NCI-H2171 treated with DMSO at 0.1 percent for 48 hours (cell line): ENCODE data around the gene LARP4B.

Experiments used
- DNase-seq: peaks from one replicate; lab custom pipeline; 2025; lab: John Stamatoyannopoulos, UW

The LARP4B gene

DNA sequence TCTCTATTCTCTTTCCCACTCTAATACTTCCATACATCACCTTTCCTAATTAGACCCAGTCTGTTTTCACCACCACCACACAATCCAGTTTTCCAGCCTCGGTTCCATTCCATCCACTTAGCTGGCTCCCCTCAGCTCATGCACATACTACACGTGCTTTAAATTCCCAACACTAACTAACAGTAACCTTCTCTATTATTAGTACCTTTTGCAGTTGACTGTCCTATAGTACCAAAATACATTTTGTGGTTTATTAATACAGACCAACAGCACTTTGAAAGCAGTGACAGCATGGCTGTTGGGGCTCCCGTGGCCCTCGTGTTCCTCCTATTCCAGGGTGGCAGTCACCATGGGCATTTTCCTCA is 64.9 kb downstream of the LARP4B start:
- DNase-seq: no peak

DNA sequence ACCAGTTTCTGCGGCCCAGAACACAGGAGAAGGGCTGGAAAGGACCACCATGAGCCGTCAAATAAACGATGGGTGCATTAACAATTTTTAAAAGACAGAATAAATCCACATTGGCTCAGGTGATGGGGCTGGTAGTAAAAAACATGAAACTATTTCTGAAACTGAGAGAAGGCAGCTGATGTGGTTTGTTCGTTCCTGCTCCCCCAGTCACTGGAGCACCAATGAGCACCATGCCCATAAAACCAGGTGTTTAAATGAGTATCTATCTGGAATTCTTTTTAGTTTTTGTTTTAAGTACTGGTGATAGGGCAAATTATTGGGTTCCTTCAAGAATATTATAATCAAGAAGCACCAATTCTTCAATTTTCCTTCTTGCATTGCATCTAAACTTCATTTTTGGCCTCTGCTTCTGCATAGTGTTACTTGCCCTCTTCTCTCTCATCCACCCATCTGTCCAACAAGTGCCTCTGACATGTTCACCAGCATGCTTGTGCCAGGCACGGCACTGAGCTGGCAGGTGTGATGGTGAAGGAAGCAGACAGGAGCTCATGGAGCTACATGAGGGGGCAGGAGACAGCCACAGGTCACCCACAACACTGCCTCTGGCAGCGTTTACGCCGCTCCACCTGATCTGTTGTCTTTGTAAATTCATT is 65.5 kb downstream of the LARP4B start:
- DNase-seq: no peak

DNA sequence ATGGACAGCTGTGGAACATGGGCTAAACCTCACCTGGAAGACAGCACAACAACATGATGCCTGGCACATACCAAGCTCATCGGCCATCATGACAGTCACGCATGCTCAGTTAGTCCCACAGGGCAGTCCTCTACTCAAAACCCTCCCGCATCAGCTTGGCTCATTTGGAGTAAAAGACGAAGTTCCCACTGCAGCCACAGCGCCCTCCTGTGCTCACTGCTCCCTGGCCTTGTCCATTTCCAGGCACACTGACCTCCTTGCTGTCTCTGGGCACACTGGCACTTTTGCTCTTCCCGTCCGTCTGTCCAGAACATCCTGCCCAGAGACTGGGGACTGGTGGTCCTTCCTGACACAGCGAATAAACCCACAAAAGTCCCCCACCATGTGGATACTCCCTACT is 66.2 kb downstream of the LARP4B start:
- DNase-seq: no peak

DNA sequence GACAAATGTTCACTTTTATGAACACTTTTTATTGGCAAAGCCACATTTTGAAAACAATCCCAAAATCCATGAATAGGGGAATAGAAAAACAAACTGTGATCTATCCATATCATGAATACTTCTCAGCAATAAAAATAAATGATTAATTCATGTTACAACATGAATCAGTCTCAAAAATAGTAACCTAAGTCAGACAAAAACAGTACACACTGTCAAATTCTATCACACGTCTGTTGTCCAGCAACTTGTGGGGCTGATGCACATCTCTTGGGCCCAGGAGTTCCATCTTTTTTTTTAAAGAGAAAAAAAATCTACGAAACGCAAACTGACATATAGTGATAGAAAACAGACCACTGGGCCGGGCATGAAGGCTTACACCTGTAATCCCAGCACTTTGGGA is 71.0 kb downstream of the LARP4B start:
- no peak for DNase-seq

DNA sequence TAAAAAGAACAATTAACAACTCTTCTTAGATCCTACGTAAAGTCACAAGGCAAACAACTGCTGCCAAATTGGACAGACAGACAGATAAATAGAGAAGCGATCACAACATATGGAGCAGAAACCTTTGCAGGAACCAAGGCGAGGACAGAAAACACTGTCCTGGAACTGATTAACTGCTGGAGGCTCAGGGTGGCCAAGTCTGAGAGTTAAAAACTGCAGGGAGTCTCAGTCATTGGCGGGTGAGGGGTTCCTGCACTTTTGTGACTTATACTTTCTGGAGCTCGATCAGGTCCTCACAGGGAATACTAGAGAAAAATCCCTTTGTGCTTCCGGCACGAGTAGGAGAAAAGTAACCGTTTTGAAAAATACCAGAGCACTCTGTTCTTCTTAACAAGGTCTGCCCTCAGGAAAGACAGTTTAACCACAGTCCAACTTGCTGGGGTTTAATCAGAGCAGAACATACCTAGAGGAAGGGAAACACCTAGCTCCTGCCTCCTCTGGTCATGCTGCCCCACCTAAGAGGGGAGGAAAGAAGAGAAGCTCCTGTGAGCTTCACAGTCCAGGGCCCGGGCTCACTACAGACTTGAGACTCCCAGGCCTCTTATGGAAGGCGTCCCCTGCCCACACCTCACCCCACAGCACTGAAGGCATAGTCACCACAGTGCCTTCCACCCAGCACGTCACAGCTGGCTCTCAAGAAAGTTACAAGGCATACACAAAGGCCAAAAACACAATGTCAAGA is 74.9 kb downstream of the LARP4B start:
- DNase-seq: no peak

DNA sequence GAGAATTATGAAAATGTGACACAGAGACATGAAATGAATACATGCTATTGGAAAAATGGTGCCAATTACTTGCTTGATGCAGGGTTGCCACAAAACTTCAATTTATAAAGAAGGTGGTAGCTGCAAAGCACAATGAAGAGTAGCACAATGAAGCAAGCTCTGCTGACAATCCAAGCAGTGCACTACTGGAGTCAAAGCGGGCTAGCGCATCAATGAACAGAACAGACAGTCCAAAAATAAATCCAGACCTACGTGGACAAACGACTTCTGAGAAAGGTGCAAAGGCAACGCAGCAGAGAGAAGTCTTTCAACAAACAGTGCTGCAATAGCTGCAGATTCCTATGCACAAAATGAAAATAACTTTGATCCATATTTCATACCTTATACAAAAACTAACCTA is 75.8 kb downstream of the LARP4B start:
- DNase-seq: no peak

DNA sequence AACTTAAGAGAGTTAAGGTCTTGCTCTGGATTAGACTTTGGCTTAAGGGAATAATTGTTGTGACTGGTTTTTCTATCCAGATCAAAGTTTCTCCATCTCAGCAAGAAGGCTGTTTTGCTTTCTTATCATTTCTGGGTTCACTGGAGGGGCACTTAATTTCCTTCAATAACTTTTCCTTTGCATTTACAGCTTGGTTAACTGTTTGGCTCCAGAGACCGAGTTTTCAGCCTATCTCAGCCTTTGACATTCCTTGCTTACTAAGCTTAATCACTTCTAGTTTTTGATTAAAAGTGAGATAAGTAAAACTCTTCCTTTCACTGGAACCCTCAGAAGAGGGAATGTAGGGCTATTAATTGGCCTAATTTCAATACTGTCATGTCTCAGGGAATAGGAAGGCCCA is 76.4 kb downstream of the LARP4B start:
- no peak for DNase-seq

DNA sequence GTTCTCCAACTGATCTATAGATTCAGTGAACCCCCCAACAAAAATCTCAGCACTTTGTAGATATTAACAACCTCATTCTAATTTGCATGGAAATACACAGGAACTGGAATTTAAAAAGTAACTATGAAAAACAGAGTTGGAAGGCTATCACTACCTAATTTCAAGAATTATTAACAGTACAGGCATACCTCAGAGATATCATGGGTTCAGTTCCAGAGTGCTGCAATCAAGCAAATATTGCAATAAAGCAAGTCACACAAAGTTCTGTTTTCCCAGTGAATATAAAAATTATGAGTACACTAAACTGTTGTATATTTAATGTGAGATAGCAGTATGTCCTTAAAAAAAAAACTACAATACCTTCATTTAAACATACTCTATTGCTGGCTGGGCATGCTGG is 78.5 kb downstream of the LARP4B start:
- DNase-seq: no peak

DNA sequence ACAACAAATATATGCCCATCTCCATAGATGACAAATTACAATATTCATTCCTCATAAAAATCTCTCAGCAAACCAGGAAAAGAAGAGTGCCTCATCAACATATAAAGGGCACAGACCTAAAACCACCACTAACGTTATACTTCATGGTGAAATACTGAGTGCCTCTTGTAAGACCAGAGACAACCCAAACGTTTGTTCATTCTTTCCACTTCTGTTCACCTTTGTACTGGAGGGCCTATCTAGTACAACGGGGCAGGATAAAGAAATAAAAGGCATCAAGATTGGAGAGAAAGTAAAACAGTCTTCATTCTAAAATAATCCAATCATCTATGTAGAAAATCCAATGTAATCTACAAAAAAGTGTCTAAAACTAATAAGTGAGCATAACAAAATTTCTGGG is 79.1 kb downstream of the LARP4B start:
- no peak for DNase-seq

DNA sequence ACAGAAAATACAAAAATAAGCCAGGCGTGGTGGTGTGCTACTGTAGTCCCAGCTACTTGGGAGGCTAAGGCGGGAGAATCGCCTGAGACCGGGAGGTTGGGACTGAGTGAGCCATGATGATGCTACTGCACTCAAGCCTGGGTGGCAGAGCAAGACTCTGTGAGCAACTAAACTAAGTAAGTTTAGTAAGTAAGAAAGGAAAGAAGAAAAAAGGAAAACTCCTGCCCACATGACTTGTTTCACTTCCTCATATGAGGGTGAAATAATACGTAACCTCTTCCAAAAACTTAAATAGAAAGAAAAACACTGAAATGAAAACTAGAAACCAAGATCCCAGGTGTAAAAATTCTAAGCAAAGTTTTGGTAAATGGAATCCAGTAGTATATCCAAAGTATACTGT is 79.6 kb downstream of the LARP4B start:
- no peak for DNase-seq

DNA sequence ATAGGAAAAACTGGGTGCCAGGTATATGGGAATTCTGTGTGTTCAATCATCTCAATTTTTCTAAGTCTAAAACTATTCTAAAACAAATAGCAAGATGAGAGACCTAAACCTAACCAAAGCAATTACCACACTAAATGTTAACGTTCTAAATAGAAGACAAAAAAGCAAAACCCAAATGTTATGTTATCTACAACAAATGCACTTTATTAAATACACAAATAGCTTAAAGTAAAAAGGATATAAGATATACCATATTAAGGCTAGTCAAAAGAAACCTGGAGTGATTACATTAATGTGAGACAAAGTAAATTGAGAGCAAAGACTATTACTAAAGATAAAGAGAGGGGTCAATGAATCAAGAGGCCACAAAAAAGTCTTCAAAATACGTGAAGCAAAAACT is 81.4 kb downstream of the LARP4B start:
- DNase-seq: no peak

DNA sequence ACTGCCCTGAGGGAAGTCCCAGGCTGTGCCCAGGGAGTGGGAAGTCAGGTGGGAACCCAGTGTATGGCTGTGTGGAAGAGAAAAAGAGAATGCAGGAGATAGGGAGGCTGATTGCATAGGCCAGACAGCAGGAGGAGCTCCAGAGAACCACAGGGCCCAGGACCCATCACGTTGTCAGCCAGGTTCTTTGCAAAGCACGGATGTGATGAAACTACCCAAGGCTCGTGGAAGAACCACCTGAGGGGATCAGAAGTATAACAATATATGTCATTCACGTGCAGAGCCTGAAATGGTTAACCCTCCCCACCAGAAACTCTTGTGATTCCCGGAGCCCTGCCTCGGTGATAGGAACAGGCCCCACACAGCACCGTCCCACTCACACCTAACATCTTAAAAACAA is 83.6 kb downstream of the LARP4B start:
- DNase-seq: no peak

DNA sequence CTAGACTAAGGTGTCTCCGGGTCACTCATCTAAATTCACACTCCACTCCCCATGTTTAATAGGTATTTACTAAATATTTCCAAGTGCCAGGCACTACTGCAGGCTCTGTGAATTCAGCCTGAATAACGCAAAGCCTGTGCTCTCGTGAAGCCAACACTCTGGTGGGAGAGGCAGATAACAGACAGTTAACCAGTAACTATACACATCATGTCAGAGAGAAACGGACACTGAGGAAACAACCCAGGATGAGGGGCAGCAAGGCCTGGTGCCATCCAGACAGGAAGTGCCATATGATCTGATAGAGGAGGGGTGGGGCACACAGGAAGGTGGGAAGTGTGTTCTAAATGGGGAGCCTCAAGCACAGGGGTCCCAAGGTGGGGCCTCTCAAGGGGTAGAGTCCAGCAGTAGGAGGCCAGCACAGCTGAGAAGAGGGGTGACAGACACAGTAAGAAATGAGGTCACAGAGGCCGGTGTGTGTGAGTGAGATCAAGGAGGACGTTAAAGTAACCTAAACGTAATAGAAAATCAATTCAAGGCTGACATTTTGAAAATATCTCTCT is 85.3 kb downstream of the LARP4B start:
- DNase-seq: no peak

DNA sequence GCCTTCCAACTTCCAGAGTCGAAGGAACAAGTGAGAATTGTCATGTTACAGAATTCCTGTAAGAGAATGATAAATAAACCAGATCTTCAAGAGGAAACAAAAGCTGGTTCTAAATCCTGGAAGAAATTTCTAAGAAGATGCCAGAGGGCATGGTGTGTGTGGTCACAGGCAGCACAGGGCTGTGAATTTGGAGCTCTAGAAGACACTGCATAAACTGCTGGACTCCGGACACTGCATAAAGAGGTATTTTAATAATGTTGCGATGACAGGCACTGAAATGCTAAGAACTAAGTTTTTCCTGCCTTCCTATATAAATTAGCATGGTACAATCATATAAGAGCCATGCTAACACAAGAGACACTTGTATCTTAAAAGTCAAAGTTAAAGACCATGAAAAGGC is 86.0 kb downstream of the LARP4B start:
- DNase-seq: no peak

DNA sequence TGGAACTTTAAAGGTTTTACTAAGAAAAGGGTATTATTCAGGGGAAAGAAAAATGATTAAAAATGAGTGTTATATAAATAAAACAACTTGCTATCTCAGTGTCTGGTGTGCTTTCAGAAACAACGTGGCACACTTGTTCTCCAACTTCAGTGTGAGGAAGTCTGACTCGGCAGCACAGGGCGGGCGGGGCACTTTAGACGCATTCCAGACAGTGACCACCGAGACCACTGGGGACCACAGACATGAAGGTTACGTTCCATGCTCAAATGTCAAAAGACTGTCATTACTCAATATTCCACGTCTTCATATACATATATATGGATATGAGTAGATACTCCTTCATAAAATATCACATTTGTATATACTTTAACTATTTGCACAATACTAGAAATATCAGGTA is 87.0 kb downstream of the LARP4B start:
- DNase-seq: no peak

DNA sequence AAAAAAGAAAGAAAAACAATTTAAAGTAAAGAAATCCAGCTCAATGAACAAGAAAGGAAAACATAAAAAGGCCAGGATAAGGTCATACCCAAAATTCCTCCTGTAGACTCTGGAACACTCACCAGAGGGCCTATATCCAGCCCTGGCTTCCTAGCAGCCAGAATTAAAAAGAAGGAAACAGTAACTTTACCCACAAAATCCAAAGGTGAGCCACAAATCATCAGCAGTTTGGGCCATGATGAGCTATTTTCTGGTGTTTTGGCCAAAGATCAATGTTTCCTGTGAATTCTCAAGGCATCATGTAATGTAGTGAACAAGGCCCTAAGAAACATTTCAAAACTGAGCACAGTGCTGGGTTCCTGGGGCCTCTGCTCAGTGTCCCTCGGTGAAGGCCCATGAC is 87.8 kb downstream of the LARP4B start:
- DNase-seq: no peak

DNA sequence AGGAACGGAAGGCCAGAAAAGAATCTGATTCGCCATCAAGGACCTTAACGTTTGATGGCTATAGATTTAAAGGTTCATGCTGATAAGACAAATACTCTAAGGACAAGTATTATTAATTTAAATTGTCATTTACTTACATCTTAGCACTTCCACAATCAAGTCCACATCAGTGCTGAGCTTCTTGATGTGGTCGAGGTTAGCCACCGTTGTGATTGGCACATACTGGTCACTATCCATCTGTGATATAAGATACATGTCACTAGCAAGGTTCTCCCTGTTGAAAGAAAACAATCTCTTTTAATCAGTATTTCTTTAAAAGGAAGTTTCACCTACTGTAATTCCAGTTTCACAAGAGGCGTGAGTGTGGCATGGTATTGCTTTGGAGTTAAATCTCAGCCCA is 88.7 kb downstream of the LARP4B start:
- no peak for DNase-seq

DNA sequence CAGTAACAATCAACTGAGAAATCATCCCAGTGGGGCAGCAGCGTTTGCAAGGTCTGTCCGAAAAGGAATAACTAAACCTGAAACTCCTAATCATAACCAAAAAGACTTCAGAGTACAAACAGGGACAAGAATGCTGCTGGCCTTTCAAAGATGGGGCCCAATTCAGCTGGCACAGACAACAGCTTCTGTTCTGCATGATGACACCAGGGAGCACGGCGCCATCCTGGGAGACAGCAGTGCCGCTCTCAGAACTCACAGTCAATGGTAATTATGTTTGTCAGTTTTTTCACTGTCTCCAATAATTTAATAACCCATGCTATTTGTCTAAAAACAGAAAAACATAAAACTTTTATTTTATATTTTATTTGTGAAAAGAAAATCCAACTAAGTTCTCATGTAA is 90.0 kb downstream of the LARP4B start:
- DNase-seq: no peak

DNA sequence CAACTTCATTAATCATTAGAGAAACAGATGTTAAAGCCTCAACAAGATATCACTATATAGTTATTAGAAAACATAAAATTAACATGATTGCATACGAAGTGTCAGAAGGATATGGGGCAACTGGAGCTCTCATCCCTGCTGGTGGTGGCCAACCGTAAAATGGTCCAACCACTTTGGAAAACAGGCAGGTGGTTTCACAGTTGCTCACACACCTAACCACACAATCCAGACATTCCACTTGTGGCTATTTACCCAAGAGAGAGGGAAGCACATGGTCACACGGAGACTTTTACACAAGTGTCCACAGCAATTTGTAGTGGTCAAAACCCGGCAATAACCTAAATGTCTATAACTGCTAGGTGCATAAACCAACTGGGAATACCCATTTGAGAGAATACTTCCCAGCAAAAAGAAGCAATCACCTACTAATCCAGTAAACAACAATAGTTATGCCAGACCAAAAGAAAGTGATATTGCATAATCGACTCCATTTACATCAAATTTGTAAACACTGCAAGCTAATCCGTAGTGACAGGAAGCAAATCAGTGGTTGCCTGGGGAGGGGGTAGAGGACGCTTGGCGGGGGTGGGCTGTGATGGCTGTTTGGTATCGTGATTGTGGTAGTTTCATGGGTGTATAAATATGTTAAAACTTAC is 91.8 kb downstream of the LARP4B start:
- DNase-seq: no peak

DNA sequence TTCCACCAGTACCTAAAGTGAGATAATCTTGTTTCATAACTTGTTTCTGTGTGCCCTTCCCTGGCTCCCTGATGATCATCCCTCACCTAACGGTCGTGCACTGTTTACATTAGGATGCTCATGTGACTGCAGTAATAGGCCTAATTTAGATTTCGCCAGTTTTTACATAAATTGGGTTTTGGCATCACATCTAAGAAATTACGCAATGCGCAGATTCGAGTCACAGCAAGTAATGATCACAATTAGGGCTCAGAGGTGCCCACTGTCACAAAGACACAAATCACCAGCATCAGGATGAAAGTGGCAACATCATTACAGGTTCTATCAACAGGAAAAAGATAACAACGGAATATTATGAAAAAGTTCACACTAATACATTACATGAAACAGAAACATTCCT is 94.7 kb downstream of the LARP4B start:
- DNase-seq: no peak

DNA sequence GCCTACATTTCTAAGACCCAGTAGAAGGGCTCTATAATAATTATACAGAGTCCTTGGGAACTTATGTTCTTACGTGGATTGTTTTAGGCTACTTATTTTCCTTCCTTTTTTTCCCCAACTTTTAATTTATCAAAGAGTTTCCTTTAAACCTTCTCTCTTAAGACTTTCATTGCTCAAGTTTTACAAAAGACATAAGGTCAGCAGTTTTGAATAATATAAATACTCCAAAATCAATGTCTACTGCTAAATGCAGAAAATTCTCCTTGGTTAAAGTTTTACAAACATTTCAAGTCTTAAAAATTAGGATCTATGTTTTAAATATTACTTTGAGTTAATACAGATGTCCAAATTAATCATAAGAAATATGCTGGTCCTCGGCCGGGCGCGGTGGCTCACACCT is 97.0 kb downstream of the LARP4B start:
- no peak for DNase-seq

DNA sequence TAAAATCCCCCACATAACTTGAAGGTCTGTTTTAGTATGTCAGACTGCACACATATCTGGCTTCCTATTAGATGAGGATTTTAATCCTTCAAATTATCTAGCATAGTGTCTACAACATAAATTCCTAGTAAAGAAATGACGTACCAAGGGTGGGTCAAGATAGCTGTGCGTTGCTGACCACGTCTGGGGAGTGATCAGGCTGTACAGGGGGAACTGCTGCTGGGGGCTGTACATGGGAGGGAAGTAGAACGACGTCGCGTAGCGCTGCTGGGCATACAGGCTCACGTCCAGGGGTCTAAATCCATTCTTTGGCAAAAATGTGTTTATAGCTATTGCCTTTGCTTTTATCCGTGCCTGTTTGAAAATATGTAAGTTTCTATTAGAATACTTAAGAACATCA is 102.3 kb downstream of the LARP4B start:
- DNase-seq: no peak

DNA sequence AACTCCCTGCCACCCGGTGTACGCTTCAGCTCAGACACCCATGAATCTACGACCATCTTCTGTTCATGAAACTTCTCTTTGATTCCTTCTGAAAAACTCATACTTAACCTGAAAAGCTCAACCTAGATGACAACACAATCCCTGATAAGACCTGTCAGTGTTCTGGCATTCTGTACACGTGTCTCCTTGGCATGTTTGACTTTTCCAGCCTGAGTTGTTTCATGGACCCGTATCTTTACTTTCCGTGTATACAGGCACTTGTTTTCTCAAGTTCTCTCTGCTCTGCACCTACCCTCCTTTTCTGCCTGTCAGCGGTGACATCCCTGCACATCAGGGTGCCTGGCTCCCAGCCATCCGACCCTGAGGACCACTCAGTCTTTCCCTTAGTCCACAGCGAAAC is 103.3 kb downstream of the LARP4B start:
- DNase-seq: no peak
